BLaER1 (cell line): ENCODE data around the gene ZNF839.

Source experiments
- H3K27ac ChIP-seq: shearing (Covaris generic); formaldehyde crosslinking; 2 replicates; pipeline ENCODE4 v1.8.1; 2022
- H3K27me3 ChIP-seq: shearing (Covaris generic); formaldehyde crosslinking; 2 replicates; pipeline ENCODE4 v1.8.1; 2022
- H3K36me3 ChIP-seq: shearing (Covaris generic); formaldehyde crosslinking; 2 replicates; pipeline ENCODE4 v1.8.1; 2022
- H3K4me1 ChIP-seq: shearing (Covaris generic); formaldehyde crosslinking; 2 replicates; pipeline ENCODE4 v1.8.1; 2022
- H3K4me2 ChIP-seq: shearing (Covaris generic); formaldehyde crosslinking; 2 replicates; pipeline ENCODE4 v1.8.1; 2022
- H3K4me3 ChIP-seq: shearing (Covaris generic); formaldehyde crosslinking; 2 replicates; pipeline ENCODE4 v1.8.1; 2022
- H3K9ac ChIP-seq: shearing (Covaris generic); formaldehyde crosslinking; 2 replicates; pipeline ENCODE4 v1.8.1; 2022
- H3K9me3 ChIP-seq: shearing (Covaris generic); formaldehyde crosslinking; 2 replicates; pipeline ENCODE4 v1.8.1; 2022
- H4K20me1 ChIP-seq: shearing (Covaris generic); formaldehyde crosslinking; 2 replicates; pipeline ENCODE4 v1.8.1; 2022
- Cebpa-rat ChIP-seq: shearing (Covaris generic); IDR thresholded peaks from 2 replicates; pipeline ENCODE4 v1.8.1; 2022

The ZNF839 gene

GRCh38 chr14:102373110-102373509 lies 53.6 kb downstream of the ZNF839 start:
- H3K4me1 ChIP-seq, result peaks cover 2% of the 10 kb centered on the region

GRCh38 chr14:102374264-102374663 lies 54.7 kb downstream of the ZNF839 start:
- H4K20me1 ChIP-seq, result peaks cover under 1% of the 10 kb centered on the region; the same call in 1 of the 2 replicates
- H3K4me3 ChIP-seq, result no peak overlapping the region
- no peaks in the 10 kb centered on the region for H3K9me3 ChIP-seq
- H3K4me2 ChIP-seq, result no peak overlapping the region
- no peak overlapping the region for H3K9ac ChIP-seq
- peaks cover 23% of the 10 kb centered on the region for H3K36me3 ChIP-seq
- no peak overlapping the region for H3K27ac ChIP-seq
- no peaks in the 10 kb centered on the region for H3K27me3 ChIP-seq
- TF ChIP-seq Cebpa-rat, result no peak
- H3K4me1 ChIP-seq, result no peaks in the 10 kb centered on the region

More at GRCh38 chr14:102373110-102373509, 53.6 kb downstream of the ZNF839 start:
- Histone ChIP-seq H3K27me3 (no peaks in the 10 kb centered on the region), H3K9ac (no peak overlapping the region), H4K20me1 (peaks cover 8% of the 10 kb centered on the region), H3K4me2 (no peak overlapping the region), H3K27ac (no peak overlapping the region), H3K9me3 (no peaks in the 10 kb centered on the region), H3K4me3 (no peak overlapping the region), H3K36me3 (peaks cover 13% of the 10 kb centered on the region; the same call in 1 of the 2 replicates)
- no peak for TF ChIP-seq Cebpa-rat

GRCh38 chr14:102375119-102375518 lies 55.6 kb downstream of the ZNF839 start:
- no peak overlapping the region for H3K27ac ChIP-seq
- H3K4me2 ChIP-seq, result no peak overlapping the region
- H3K36me3 ChIP-seq, result peaks cover 27% of the 10 kb centered on the region
- TF ChIP-seq Cebpa-rat, result no peak
- no peak overlapping the region for H3K4me3 ChIP-seq
- H3K27me3 ChIP-seq, result no peaks in the 10 kb centered on the region
- no peak overlapping the region for H3K9ac ChIP-seq
- no peaks in the 10 kb centered on the region for H3K9me3 ChIP-seq
- H3K4me1 ChIP-seq, result no peaks in the 10 kb centered on the region
- H4K20me1 ChIP-seq, result no peaks in the 10 kb centered on the region

- Histone ChIP-seq H3K4me3 (no peak overlapping the region), H3K4me1 (no peaks in the 10 kb centered on the region), H3K4me2 (no peak overlapping the region), H3K9ac (no peak overlapping the region), H3K27me3 (no peaks in the 10 kb centered on the region), H3K36me3 (peaks cover 33% of the 10 kb centered on the region), H3K9me3 (no peaks in the 10 kb centered on the region), H3K27ac (no peak overlapping the region), H4K20me1 (no peaks in the 10 kb centered on the region)
- no peak for TF ChIP-seq Cebpa-rat
Measured at GRCh38 chr14:102377696-102378095, 58.1 kb downstream of the ZNF839 start.

GRCh38 chr14:102378830-102379229 lies 59.3 kb downstream of the ZNF839 start:
- H4K20me1 ChIP-seq, result no peaks in the 10 kb centered on the region
- no peaks in the 10 kb centered on the region for H3K4me1 ChIP-seq
- no peak overlapping the region for H3K4me3 ChIP-seq
- no peaks in the 10 kb centered on the region for H3K9me3 ChIP-seq
- H3K36me3 ChIP-seq, result peaks cover 33% of the 10 kb centered on the region
- H3K27ac ChIP-seq, result no peak overlapping the region
- H3K27me3 ChIP-seq, result no peaks in the 10 kb centered on the region
- H3K9ac ChIP-seq, result no peak overlapping the region
- no peak overlapping the region for H3K4me2 ChIP-seq
- TF ChIP-seq Cebpa-rat, result no peak

- no peaks in the 10 kb centered on the region for H3K36me3 ChIP-seq
- no peak overlapping the region for H3K27ac ChIP-seq
- no peak overlapping the region for H3K9ac ChIP-seq
- H3K4me2 ChIP-seq, result no peak overlapping the region
- no peaks in the 10 kb centered on the region for H4K20me1 ChIP-seq
- H3K4me3 ChIP-seq, result no peak overlapping the region
- no peaks in the 10 kb centered on the region for H3K4me1 ChIP-seq
- H3K9me3 ChIP-seq, result no peaks in the 10 kb centered on the region
- TF ChIP-seq Cebpa-rat, result no peak
- H3K27me3 ChIP-seq, result no peaks in the 10 kb centered on the region
Measured at GRCh38 chr14:102387086-102387485, 67.5 kb downstream of the ZNF839 start.

GRCh38 chr14:102389246-102389645 lies 69.7 kb downstream of the ZNF839 start:
- H3K9me3 ChIP-seq, result no peaks in the 10 kb centered on the region
- H3K27ac ChIP-seq, result no peak overlapping the region
- H3K36me3 ChIP-seq, result 0 out of 2 replicates have a peak, but pooled peaks cover 2% of the 10 kb centered on the region
- no peak overlapping the region for H3K4me2 ChIP-seq
- TF ChIP-seq Cebpa-rat, result no peak
- no peaks in the 10 kb centered on the region for H3K27me3 ChIP-seq
- H3K4me1 ChIP-seq, result no peaks in the 10 kb centered on the region
- H3K9ac ChIP-seq, result no peak overlapping the region
- no peak overlapping the region for H3K4me3 ChIP-seq
- H4K20me1 ChIP-seq, result no peaks in the 10 kb centered on the region

- no peak overlapping the region for H3K4me3 ChIP-seq
- H3K36me3 ChIP-seq, result 0 out of 2 replicates have a peak, but pooled peaks cover 4% of the 10 kb centered on the region
- H3K4me2 ChIP-seq, result no peak overlapping the region
- H3K27me3 ChIP-seq, result no peaks in the 10 kb centered on the region
- TF ChIP-seq Cebpa-rat, result no peak
- no peaks in the 10 kb centered on the region for H3K9me3 ChIP-seq
- H3K4me1 ChIP-seq, result no peaks in the 10 kb centered on the region
- H3K27ac ChIP-seq, result no peak overlapping the region
- no peaks in the 10 kb centered on the region for H4K20me1 ChIP-seq
- no peak overlapping the region for H3K9ac ChIP-seq
Measured at GRCh38 chr14:102390064-102390855, 70.7 kb downstream of the ZNF839 start.
